Natural killer cell (primary cell): ENCODE data around the gene LGI2. TPM values are rescaled to one million over a fixed set of nuclear protein-coding genes. Genes with fewer than 3 reads are reported as not detected.
"Not testable (repeated sequence)": the region's sequence is repeated elsewhere in the genome, so short reads cannot be mapped to it uniquely, and the experiment has no call there.

ENCODE experiments used
- ATAC-seq, 3 donors: fragments of 150-1000 bp in 2 of 3; fragments of 200-7000 bp in 1 of 3; cut with Tn5 transposase; 1 replicate in 1 of 3; 2 replicates in 2 of 3; pipeline ENCODE4 v1.10.0; 2021; ENCODE audit warnings: mild to moderate bottlenecking in 2 of 3, moderate library complexity in 2 of 3
- DNase-seq, 2 donors: peaks; one replicate each; pipeline versions ENCODE4 v3.0.0 to v3.0.0-alpha.2; 2013 to 2021; ENCODE audit warnings: mixed read lengths in 1 of 2
- H3K27ac ChIP-seq: one replicate; pipeline ENCODE4 v1.5.1; 2013; ENCODE audit warnings: mild to moderate bottlenecking, low read length
- H3K27me3 ChIP-seq: one replicate; pipeline ENCODE4 v1.6.1; 2013; ENCODE audit warnings: low read length; ENCODE audit not compliant: control insufficient read depth, insufficient read depth
- H3K36me3 ChIP-seq: one replicate; pipeline ENCODE4 v1.6.1; 2013; ENCODE audit warnings: low read length; ENCODE audit not compliant: control insufficient read depth, insufficient read depth
- H3K4me1 ChIP-seq: one replicate; pipeline ENCODE4 v1.6.1; 2013; ENCODE audit warnings: low read length; ENCODE audit not compliant: control insufficient read depth, insufficient read depth
- H3K4me3 ChIP-seq: one replicate; pipeline ENCODE4 v1.5.1; 2013; ENCODE audit warnings: low read length
- H3K9me3 ChIP-seq: one replicate; pipeline ENCODE4 v1.6.1; 2013; ENCODE audit warnings: low read length; ENCODE audit not compliant: control insufficient read depth, insufficient read depth
- H3K27ac Mint-ChIP-seq, 2 donors: one replicate each; pipeline ENCODE4 v1.8.0; 2022; ENCODE audit warnings: mild to moderate bottlenecking in 2 of 2, mixed read lengths in 2 of 2, moderate library complexity in 1 of 2
- H3K27me3 Mint-ChIP-seq, 2 donors: one replicate each; pipeline ENCODE4 v1.8.0; 2022; ENCODE audit warnings: low read depth in 2 of 2, mixed read lengths in 2 of 2
- H3K36me3 Mint-ChIP-seq: one replicate; pipeline ENCODE4 v1.8.0; 2022; ENCODE audit warnings: mixed read lengths
- H3K4me1 Mint-ChIP-seq, 2 donors: one replicate each; pipeline ENCODE4 v1.8.0; 2022; ENCODE audit warnings: mixed read lengths in 2 of 2
- H3K4me3 Mint-ChIP-seq: one replicate; pipeline ENCODE4 v1.8.0; 2022; ENCODE audit warnings: mild to moderate bottlenecking, moderate library complexity, mixed read lengths
- H3K9me3 Mint-ChIP-seq, 2 donors: one replicate each; pipeline ENCODE4 v1.8.0; 2022; ENCODE audit warnings: mixed read lengths in 2 of 2
- WGBS: methylation state at CpG from one replicate; pipeline ENCODE4 v1.1.7; 2013; ENCODE audit warnings: missing lambda C conversion rate; ENCODE audit not compliant: insufficient coverage; 5-methylcytosine and 5-hydroxymethylcytosine counted together
- intact Hi-C: fragments of 100-400 bp; cut with micrococcal nuclease; formaldehyde crosslinking; loops from one replicate; pipeline ENCODE4 v1.14.2; 2022
- total RNA-seq, 4 donors: library from RNA; stranded (reverse); fragments of 120-200 nt in 1 of 4; gene quantifications; one replicate each; pipeline versions ENCODE4 v1.2.3 to v1.2.4, GENCODE V29; 2013 to 2022
- TF ChIP-seq, protein P1 (sequence below): fragments of 200-600 bp; IDR thresholded peaks from one replicate; pipeline ENCODE4 v1.8.0; 2022; ENCODE audit warnings: antibody characterized with exemption

Gene LGI2
- total RNA-seq, 3 donors from 2014 or later (not counting 1 experiment from before 2014, with no cell fraction given), result not detected

DNA sequence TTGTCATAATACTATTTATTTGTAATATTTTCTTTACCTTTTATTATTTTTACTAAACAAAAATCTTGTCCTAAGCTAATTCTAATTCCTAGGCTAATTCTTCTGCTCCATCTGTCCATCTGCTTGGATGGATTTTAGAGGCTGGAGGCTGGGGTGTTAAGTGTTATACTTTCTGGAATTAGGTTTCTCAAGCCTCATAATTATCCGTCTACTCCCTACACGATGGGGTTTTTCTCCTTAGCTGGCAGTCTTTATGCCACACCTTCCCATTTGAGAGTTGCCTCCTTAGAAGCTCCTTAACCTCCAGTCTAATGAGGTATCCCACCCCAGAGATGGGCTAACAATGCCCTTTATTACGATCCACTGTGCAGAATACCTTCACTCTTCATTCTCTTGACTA is 37.6 kb upstream of the LGI2 start:
- H3K27me3 ChIP-seq, result no peaks in the 10 kb centered on the region
- no peak overlapping the region for H3K4me3 ChIP-seq
- peaks cover 0 to 26% of the 10 kb centered on the region in 2 donors for H3K27me3 Mint-ChIP-seq
- WGBS, result 78% methylated on average over 3 of the region's 3 CpGs
- no peaks in the 10 kb centered on the region for H3K9me3 ChIP-seq
- no peaks in the 10 kb centered on the region for H3K9me3 Mint-ChIP-seq
- DNase-seq (no peak), ATAC-seq (no peak)
- no peaks in the 10 kb centered on the region for H3K36me3 Mint-ChIP-seq
- H3K27ac Mint-ChIP-seq, result no peak overlapping the region
- no peak overlapping the region for H3K27ac ChIP-seq
- no peaks in the 10 kb centered on the region for H3K4me1 Mint-ChIP-seq
- intact Hi-C loops, result no loop called here
- H3K4me3 Mint-ChIP-seq, result no peak overlapping the region
- no peaks in the 10 kb centered on the region for H3K36me3 ChIP-seq
- TF ChIP-seq, protein P1, sequence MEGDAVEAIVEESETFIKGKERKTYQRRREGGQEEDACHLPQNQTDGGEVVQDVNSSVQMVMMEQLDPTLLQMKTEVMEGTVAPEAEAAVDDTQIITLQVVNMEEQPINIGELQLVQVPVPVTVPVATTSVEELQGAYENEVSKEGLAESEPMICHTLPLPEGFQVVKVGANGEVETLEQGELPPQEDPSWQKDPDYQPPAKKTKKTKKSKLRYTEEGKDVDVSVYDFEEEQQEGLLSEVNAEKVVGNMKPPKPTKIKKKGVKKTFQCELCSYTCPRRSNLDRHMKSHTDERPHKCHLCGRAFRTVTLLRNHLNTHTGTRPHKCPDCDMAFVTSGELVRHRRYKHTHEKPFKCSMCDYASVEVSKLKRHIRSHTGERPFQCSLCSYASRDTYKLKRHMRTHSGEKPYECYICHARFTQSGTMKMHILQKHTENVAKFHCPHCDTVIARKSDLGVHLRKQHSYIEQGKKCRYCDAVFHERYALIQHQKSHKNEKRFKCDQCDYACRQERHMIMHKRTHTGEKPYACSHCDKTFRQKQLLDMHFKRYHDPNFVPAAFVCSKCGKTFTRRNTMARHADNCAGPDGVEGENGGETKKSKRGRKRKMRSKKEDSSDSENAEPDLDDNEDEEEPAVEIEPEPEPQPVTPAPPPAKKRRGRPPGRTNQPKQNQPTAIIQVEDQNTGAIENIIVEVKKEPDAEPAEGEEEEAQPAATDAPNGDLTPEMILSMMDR, result no peak
- no peaks in the 10 kb centered on the region for H3K4me1 ChIP-seq

DNA sequence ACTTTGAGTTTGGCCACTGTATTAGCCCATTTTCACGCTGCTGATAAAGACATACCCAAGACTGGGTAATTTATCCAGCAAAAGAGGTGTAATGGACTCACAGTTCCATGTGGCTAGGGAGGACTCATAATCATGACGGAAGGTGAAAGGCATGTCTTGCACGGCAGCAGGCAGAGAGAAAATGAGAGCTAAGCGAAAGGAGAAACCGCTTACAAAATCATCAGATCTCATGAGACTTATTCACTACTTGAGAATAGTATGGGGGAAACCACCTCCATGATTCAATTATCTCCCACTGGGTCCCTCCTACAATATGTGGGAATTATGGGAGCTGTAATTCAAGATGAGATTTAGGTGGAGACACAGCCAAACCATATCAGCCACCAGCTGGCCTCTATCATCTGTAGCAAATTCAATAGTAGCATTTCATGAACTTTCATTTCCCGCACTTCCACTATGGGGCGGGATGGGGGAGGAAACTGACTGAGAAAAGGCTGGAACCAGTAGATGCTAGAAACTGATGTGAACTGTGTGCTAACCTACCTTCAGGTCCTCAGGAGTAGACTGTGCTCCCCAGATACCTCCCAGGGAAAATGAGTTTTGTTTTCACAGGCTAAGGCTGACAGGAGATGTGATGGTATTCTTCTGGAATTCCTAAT is 35.3 kb upstream of the LGI2 start:
- intact Hi-C loops, result no loop called here
- no peaks in the 10 kb centered on the region for H3K4me1 ChIP-seq
- Mint-ChIP-seq H3K27me3 (peaks cover 3 to 15% of the 10 kb centered on the region in 2 donors), H3K4me3 (no peak overlapping the region), H3K36me3 (no peaks in the 10 kb centered on the region), H3K9me3 (no peaks in the 10 kb centered on the region), H3K27ac (no peak overlapping the region), H3K4me1 (no peaks in the 10 kb centered on the region)
- no peak overlapping the region for H3K27ac ChIP-seq
- TF ChIP-seq, protein P1, result no peak
- H3K4me3 ChIP-seq, result no peak overlapping the region
- ATAC-seq, result no peak
- no peak for DNase-seq
- no peaks in the 10 kb centered on the region for H3K36me3 ChIP-seq
- 94% methylated on average over 7 of the region's 7 CpGs for WGBS
- H3K9me3 ChIP-seq, result no peaks in the 10 kb centered on the region
- H3K27me3 ChIP-seq, result no peaks in the 10 kb centered on the region

- Histone ChIP-seq H3K9me3 (no peaks in the 10 kb centered on the region), H3K36me3 (no peaks in the 10 kb centered on the region), H3K4me1 (no peaks in the 10 kb centered on the region), H3K27ac (no peak overlapping the region), H3K4me3 (no peak overlapping the region), H3K27me3 (no peaks in the 10 kb centered on the region)
- no peaks in the 10 kb centered on the region for H3K4me1 Mint-ChIP-seq
- no peak overlapping the region for H3K27ac Mint-ChIP-seq
- 34% methylated on average over 3 of the region's 5 CpGs for WGBS
- DNase-seq (no peak), ATAC-seq (no peak)
- H3K9me3 Mint-ChIP-seq, result no peaks in the 10 kb centered on the region
- TF ChIP-seq, protein P1, result no peak
- H3K36me3 Mint-ChIP-seq, result no peaks in the 10 kb centered on the region
- H3K4me3 Mint-ChIP-seq, result no peak overlapping the region
- intact Hi-C loops, result no loop called here
- peaks cover 3 to 10% of the 10 kb centered on the region in 2 donors for H3K27me3 Mint-ChIP-seq
Measured at GRCh38 chr4:25065431-25065858, 34.7 kb upstream of the LGI2 start.

DNA sequence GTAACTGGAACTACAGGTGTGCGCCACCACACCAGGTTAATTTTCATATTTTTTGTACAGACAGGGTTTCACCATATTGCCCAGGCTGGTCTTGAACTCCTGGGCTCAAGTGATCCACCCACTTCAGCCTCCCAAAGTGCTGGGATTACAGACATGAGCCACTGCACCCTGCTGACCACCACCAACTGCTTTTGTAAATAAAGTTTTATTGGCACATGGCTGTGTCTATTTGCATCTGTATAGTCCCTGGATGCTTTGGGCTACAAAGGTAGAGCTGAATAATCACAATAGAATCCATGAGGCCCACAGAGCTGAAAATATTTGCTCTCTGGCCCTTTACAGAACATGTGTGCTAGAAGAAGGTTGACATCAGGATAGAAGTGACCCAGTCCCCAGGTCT is 33.7 kb upstream of the LGI2 start:
- H3K4me3 ChIP-seq, H3K9me3 ChIP-seq, DNase-seq, H3K9me3 Mint-ChIP-seq, H3K36me3 ChIP-seq, H3K4me3 Mint-ChIP-seq, H3K4me1 Mint-ChIP-seq, H3K27me3 ChIP-seq, ATAC-seq, intact Hi-C loops, H3K27me3 Mint-ChIP-seq, H3K36me3 Mint-ChIP-seq, H3K4me1 ChIP-seq, H3K27ac ChIP-seq, H3K27ac Mint-ChIP-seq: not testable (repeated sequence)
- WGBS, result 100% methylated on average over 1 of the region's 1 CpG
